GM21723 (cell line): Measurements from ENCODE around the gene KSR2.
"Not testable (repeated sequence)": the region's sequence is repeated elsewhere in the genome, so short reads cannot be mapped to it uniquely, and the experiment has no call there.

ENCODE experiments used
- ATAC-seq: cut with Tn5 transposase; IDR thresholded peaks from one replicate; pipeline ENCODE4 v1.9.1; 2021; ENCODE audit warnings: mild to moderate bottlenecking, moderate library complexity; ENCODE audit not compliant: unreplicated experiment

Gene KSR2

DNA sequence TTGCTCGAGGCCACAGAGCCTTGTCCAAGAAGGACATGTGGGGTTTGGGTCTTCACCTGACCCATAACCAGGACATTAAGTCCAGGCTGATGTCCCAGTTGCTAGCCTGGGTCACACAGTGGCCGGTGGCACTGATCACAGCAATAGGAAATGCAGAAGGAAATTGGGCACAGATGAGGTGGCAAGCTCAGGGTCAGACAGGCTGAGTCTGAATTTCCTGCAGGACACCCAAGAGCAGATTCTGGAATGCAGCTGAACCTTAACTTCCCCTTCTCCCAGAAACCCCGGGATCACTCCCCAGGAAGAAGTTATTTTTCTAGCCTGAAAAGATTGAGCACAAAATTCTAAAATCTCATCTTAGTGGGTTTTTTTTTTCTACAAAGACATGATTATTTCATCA is 199.9 kb downstream of the KSR2 start:
- no peak for ATAC-seq

DNA sequence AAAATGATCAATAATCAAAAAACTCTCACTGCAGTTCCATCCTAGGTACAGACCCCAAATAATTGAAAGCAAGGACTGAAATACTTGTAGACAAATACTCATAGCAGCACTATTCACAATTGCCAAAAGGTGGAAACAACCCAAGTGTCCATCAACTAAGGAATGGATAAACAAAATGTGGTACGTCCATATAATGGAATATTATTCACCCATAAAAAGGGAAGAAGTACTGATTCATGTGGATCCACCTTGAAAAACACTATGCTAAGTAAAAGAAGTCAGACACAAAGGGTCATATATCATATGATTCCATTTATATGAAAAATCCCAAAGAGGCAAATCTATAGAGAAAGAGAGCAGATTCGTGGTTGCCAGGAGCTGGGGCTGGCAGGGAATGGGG is 202.8 kb downstream of the KSR2 start:
- no peak for ATAC-seq

DNA sequence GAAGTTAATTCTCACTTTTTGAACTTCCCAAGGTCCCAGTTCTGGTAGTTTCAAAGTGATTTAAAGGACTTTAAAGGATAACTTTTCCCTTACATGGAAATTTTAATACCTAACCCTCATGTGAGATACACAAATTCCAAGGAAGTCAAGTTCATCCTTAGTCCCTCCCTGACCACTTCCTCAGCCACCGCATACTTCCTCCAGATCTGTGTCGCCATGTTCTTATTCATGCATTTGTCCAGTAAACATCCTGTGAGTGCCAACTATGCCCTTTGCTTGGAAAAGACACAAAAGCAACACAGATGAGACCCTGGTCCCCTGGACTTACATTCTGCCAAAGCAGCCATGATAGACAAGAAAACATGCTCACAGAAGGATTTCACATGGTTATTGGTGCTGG is 206.6 kb downstream of the KSR2 start:
- no peak for ATAC-seq

DNA sequence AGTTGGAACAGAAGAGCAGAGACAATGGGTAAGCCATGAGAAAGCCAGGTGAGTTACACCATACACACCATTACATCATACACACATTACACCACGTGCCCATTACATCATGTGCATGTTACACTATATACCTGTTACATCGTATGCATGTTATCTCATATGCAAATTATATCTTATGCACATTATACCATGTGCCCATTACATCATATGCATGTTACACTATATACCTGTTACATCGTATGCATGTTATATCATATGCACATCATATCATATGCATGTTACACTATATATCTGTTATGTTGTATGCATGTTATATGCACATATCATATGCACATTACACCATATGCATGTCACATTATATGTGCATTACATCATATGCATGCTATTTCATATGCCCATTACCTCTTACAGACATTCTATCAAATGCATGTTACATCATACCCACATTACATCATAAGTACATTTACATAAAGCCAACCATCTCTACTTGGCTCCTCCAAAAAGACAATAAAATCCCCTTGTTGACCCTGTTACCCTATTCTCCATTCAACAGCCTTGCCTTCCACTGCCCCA is 207.2 kb downstream of the KSR2 start:
- ATAC-seq, result no peak

DNA sequence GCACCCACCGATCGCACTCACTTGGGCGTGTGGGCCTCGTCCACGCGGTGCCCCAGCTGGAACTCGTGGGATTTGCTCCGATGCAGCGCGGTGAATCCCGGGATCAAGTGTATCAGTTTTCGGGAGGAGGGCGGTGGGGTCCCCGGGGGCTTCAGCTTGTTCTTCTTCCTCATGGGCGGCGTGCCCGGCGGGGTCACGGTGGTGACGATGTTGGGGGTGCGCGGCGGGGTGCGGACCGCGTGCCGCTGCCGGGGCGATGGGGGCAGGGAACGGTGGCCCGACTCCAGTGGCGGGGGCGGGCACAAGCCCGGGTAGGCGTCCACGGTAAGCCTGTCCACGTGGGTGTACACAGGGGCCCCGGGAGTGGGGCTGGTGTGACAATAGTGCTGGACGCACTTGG is 207.8 kb downstream of the KSR2 start:
- ATAC-seq, result no peak

DNA sequence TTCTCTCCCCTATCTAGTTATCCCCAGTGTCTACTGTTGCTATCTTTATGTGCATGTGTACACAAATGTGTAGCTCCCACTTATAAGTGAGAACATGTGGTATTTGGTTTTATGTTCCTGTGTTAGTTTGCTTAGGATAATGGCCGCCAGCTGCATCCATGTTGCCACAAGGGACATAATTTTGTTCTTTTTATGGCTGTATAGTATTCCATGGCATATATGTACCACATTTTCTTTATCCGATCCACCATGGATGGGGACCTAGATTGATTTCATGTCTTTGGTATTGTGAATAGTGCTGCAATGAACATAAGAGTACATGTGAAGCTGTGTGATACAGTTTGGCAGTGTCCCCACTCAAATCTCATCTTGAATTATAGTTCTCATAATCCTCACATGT is 218.1 kb downstream of the KSR2 start:
- no peak for ATAC-seq

DNA sequence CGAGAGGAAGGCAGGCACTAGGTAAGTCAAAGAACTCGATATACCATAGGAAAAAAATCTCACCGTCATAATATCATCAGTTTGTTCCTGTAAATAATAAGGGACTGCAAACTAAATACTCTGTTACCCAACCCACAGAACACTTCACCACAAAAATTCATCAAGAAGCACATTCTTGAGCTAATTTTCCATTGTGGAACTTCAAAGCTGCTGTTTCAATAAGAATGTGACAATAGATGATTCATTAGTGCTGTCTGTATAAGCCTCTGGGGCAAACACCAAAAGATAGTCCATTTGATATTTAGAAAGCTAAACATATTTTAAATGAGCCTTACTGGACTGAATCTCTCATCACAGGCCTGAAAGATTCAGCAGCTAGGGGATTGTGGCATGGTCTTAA is 219.4 kb downstream of the KSR2 start:
- ATAC-seq, result no peak

DNA sequence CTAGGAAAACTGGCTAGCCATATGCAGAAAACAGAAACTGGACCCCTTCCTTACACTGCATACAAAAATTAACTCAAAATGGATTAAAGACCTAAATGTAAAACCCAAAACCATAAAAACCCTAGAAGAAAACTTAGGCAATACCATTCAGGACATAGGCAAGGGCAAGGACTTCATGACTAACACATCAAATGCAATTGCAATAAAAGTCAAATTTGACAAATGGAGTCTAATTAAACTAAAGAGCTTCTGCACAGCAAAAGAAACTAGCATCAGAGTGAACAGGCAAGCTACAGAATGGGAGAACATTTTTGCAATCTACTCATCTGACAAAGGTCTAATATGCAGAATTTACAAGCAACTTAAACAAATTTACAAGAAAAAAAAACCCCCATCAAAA is 222.4 kb downstream of the KSR2 start:
- ATAC-seq, result not testable (repeated sequence)

DNA sequence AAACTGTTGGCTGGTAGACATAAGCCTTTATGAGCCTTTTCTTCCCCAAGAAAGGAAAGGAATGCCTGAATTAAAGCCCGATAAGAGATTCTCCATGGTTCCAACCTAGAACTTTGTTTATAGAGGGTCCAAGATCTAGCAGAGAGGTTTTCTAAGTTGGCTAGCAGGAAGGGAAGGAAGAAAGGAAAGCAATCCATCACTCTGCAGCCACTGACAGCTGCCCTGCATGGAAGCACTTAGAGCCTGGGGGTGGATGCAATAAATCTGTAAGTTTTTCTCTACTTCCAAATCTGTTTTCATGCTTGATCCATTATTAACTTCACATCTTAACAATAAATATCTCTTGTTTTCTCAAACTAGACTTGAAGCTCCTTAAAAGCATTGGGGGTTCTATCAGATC is 224.4 kb downstream of the KSR2 start:
- ATAC-seq, result no peak

DNA sequence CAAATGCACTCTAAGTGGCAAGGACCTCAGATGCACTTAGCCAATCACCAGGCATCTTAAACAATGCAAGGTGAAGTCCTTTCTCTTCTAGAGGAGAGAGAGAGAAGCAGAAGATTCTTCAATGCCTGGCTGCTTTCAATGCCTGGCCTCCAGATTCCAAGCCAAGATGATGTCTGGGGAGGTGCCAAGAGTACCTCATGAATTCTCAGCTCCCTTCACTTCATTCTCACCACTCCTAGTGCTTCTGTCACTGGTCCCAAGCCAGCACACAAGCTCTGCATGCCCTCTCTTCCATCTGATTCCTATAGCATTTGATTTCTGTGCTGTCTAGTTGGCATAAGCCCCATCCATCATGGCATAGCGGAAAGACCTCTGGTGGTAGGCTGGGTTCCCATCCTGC is 225.0 kb downstream of the KSR2 start:
- no peak for ATAC-seq

DNA sequence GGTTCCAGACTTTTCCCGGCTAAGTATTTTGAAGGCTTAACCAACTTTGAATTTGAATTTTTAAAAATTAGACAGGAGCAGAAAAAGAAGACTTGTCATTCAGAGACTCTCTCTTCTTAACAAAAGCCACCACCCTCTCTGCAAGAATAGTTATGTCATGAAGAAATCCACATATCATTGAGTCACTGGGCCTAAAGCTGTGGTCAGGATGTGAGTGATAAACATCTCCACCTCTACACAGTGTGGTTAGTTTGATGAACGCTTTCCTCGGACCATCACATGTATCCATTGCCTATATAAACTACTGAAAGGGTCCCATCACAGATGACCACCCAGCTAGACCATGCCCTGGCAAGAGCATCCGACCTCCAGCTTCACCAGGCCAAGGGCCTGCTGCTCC is 226.1 kb downstream of the KSR2 start:
- no peak for ATAC-seq

DNA sequence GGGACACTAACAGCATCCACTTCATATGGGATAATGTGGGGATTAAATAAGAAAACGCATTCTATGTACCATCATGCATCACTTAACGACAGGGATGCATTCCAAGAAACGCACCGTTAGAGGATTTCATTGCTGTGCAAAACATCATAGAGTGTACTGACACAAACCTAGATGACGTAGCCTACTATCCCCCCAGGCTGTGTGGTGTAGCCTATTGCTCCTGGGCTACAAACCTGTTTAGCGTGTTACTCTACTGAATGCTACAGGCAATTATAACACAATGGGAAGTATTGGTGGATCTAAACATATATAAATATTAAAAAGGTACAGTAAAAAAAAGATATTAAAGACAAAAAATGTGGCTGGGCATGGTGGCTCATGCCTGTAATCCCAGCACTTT is 230.6 kb downstream of the KSR2 start:
- no peak for ATAC-seq

DNA sequence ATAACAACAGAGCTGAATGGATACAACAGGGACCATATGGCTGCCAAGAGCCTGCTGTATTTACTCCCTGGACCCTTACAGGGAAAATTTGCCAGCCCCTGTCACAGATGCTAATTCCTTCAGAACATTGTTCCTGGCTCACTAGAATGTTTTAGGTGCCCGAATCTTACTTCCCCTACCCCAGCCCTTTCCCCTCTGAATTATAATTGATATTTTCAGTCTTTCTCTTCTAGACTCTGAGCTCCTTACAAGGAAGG is 235.3 kb downstream of the KSR2 start:
- ATAC-seq, result no peak

DNA sequence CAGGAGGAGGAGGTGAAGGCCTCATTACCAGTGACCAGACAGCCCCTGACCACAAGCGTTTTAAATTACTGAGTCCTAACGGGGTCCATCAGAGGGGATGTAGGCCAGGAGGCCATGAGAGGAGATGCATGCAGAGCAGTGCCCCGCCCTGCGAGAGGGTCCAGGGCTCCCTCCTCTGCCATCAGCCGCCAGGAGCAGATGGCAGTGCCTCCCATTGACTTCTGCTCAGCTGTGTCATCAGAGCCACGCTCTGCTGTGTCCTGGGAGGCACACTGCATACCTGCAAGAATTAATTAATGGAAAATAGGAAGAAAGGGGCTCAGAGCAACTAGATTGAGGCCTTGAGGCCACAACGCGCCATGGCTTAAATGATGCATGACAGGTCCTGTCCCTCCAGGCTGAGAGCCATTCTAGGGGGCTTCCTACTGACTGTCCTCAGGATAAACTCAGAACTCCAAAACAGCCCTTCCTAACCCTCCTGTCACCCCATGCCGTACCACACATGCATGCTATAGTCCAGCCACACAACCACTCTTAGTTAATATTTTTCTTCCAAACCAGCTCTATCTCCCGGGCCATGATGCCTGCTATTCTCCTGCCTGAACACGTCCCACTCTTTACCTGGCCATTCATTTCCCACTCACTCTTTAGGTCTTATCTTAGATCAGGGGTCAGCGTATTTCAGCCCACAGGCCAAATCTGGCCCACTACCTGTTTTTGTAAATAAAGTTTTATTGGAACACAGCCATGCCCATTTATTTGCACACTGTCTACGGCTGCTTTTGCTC is 235.8 kb downstream of the KSR2 start:
- no peak for ATAC-seq

DNA sequence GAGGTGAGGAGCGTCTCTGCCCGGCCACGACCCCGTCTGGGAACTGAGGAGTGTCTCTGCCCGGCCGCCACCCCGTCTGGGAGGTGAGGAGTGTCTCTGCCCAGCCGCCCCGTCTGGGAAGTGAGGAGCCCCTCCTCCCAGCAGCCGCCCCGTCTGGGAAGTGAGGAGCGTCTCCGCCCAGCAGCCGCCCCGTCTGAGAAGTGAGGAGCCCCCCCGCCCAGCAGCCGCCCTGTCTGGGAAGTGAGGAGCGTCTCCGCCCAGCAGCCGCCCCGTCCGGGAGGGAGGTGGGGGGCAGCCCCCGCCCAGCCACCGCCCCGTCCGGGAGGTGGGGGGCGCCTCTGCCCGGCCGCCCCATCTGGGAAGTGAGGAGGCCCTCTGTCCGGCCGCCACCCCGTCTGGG is 237.7 kb downstream of the KSR2 start:
- not testable (repeated sequence) for ATAC-seq

DNA sequence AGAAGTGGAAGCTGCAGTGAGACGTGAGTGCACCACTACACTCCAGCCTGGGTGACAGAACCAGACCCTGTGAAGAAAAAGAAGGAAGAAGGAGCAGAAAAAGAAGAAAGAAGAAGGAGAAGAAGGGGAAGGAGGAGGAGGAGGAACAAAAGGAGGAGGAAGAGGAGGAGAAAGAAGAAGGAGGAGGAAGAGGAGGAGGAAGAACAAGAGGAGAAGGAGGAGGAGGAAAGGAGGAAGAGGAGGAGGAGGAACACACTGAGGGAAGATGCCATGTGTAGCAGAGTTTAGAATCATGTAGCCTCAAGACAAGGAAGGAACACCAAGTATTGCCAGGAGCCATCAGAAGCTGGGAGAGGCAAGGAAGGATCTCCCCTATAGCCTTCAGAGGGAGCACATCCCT is 241.5 kb downstream of the KSR2 start:
- ATAC-seq, result no peak

DNA sequence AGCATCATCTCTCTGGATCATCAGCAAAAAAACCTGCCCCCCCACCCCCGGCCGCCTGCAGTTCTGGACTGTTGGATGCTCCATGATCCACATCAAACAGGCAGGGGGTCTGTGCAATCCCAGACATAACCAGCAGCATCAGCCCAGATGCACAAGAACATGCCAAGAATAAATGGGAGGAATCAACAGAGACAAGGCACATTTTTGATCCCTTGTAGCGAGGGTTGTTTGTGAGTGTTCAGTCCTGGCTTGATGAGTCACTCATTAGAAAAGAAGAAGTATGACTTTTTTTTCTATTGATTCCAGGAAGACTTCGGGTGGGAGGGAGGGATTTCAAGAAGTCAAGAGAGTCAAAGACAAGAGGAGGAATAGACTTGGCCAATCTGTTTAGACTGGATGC is 244.2 kb downstream of the KSR2 start:
- no peak for ATAC-seq

DNA sequence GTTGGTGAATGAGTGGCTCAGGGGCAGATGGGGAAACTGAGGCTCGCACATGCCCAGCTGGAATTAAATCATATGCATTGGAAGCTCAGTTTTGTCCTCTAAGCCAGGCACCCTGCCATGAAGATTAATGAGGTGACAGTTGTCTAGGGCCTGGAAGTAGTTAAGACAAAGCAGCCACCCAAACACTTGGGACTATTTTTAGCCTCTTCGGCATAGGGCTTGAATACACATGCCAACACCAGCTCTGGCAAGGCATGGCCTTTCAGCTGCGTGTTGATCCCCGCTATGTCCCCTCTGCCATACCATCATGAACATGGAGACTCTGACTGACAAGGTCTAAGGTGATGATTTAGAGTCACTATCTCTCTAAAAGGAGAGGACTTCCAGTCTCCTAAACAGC is 250.2 kb downstream of the KSR2 start:
- ATAC-seq, result no peak

DNA sequence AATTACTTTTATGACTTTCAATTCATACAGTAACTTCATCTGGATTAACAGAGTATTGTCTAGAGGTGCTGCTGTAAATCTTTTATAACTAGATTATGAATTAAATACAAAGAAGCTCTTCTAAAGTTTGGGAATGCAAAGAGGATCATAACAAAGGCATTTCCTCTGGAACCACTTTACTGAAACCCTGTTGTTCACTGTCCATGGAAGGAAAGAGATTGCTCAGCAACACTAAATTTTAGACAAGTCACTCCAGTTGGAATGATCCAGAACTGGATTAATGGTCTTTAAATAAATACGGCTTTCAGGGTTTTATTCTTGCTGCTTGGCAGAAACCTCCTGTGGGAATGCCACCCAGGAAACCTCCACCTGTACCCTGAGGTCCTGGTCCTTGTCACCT is 250.6 kb downstream of the KSR2 start:
- ATAC-seq, result no peak

DNA sequence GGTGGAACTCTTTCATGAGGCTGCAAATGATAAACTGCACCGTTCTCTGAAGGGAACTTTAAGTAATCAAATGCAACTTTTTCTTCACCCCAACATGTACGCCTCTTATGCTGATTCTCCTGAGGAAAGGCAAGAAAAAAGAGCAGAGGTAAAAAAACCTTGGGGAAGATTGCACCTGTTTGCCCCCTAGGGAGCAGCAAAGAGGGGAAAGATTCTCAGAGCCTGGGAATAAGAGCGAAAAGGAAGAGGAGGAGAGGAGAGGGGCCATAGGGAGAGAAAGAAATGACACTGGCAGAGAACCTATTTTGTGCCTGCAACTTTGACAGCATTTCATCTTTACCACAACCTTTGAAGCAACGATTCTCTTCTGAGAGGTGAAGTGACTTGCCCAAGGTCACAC is 254.6 kb downstream of the KSR2 start:
- ATAC-seq, result no peak

DNA sequence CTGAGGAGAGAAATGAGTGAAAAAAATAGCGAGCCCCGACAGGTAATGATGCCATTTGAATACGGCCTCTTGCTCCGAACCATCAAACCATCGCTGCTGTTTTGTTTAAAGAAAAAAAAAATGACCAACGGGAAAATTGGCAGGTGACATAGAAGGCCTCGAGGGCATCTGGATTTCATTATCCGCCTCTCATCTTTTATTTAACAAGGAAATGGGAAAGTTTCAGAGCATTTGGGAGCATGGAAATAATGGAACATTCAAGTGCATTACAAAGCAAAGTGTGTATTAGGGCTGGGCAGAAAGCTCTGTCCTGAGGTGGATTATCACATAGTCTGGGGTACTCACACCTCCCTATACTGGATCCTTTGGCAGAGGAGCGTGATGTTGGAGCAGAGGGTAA is 258.7 kb downstream of the KSR2 start:
- ATAC-seq, result no peak

DNA sequence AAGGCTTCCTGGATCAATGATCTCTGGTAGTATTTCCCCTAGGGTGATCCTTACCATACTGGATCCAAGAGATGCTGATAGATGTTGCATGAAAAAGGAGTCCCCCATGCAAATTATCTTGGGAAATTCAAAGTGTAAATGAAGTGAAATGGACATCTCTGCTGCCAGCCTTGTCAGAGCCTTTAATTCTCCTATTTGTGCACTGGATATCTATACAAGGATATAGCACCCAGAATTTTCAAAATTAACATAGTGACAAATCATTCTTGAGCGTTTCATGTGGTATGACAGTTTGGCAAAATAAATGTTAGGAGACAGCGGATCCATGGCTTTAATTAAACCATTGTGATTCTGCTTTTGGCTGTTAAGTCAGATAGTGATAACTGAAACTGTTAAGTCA is 260.9 kb downstream of the KSR2 start:
- no peak for ATAC-seq

DNA sequence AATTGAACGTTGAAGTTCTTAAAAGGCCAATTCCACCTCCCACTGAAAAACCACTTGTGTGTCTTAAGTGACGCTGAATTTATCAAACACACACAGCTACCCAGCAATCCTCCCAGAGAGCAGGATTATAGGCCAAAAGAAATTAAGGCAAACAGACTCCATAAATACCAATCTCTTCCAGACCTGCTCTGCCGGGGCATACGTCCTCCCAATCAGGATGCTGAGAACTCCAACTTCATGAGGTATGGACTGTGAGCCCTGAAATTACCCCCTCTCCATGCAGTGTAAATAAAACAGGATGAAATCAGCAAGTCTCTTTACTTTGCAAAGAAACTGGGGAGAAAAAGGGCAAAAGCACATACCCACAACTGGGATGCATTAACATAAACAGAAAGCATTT is 265.2 kb downstream of the KSR2 start:
- no peak for ATAC-seq
